SKM-1 treated with dmso at 0.1 percent for 144 hours (cell line): Measurements from ENCODE around the gene TSPAN14.
A peak's percentile ranks its signal among the peaks of the same experiment; 100 is the strongest.
"Not testable (repeated sequence)": the region's sequence is repeated elsewhere in the genome, so short reads cannot be mapped to it uniquely, and the experiment has no call there.

Source experiments
- DNase-seq: peaks from one replicate; lab custom pipeline; 2025; ENCODE audit not compliant: unreplicated experiment; lab: John Stamatoyannopoulos, UW

The TSPAN14 gene

DNA sequence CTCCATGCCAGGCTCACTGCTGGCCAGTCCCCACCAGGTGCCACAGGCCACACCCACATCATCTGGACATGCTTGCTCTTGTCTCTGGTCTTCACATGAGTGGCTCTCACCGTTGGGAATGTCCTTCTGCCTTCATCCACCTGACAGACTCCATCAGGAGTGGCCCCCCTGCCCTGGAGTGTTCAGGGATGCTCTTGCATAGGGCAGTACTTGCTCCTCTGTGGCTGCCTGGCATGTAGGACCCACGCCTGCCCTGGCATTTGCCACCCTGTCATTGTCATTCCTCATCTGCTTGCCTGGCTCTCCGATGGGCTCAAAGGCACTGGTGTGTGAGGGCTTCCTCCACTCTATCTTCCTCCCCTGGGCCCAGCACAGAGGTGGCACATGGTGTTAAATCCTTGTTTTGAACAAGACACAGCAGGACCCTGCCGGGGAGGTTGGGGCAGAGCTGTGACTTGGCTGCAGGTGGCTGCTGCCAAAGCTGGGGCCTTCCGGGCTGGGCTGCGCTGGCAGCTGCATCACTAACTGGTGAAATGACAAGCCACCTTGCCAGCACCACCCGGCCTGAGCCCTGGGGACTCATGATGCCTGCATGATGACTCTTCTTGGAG is 85.4 kb downstream of the TSPAN14 start:
- DNase-seq = no peak

GRCh38 chr10:80540136-80540535 is 86.0 kb downstream of the TSPAN14 start:
- DNase-seq = no peak

GRCh38 chr10:80540618-80540980 is 86.5 kb downstream of the TSPAN14 start:
- no peak for DNase-seq

GRCh38 chr10:80540981-80541750 is 87.1 kb downstream of the TSPAN14 start:
- DNase-seq = no peak

GRCh38 chr10:80542053-80542452 is 87.9 kb downstream of the TSPAN14 start:
- no peak for DNase-seq

GRCh38 chr10:80542652-80543318 is 88.7 kb downstream of the TSPAN14 start:
- DNase-seq = no peak

GRCh38 chr10:80543319-80543672 is 89.2 kb downstream of the TSPAN14 start:
- not testable (repeated sequence) for DNase-seq

GRCh38 chr10:80544316-80544953 is 90.3 kb downstream of the TSPAN14 start:
- no peak for DNase-seq

- DNase-seq = no peak
Observed at GRCh38 chr10:80545258-80545881, 91.3 kb downstream of the TSPAN14 start.

GRCh38 chr10:80552151-80552646 is 98.1 kb downstream of the TSPAN14 start:
- DNase-seq = no peak

DNA sequence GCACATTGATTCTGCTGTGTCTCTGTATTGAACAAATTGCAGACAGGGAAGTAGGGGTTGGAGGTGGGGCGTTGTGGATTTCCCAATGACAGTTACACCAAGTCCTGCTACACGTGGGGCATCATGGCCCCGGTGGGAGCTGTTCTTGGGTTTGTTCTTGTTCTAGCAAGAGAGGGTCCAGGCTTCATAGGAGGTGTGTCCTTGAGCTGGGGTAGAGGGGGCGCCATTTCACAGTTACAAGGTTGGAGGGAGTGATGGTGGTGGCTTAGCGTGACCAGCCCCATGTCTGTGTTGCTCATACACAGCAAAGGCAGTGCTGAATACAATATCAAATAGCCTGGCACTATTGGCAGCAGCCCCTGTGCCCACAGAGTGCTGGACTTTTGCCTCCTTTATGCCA is 99.3 kb downstream of the TSPAN14 start:
- no peak for DNase-seq

DNA sequence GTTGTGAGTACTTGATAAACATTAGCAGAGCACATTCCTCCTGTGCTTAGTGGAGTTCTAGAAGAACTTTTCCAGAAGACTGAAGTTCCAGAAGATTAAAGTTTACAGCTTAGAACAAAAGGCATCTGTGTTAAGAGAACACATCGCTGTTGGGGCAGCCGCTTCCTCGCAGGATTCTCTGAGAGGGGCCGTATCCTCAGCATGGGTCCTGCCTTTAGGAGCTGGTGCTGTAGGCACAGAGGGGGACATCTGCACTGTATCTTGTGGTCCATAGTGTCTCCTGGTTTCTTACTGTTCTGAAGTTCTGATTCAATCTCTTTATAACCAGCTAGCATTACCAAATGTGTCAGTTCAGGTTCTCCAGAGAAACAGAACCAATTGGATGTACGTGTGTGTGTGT is 99.9 kb downstream of the TSPAN14 start:
- no peak for DNase-seq

DNA sequence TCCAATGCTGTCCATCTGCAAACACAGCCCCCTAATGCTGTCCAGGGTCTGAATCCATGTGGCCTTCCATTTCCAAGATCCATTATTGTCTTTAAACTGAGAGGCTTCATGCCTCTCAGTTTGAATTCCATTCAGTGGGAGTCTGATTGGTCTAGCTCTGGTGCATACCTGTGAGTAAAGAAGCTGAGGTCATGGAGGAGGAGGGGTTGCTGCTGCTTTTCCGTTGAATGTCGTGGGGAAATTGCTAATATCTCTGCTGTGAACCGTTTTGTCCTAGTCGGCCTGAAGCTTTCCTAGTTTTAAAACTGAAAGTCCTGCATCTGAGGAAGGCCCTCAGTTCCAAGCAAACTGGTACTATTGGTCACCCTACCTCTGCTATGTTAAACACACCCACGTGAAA is 101.3 kb downstream of the TSPAN14 start:
- DNase-seq = no peak

- DNase-seq = no peak
Observed at GRCh38 chr10:80561950-80562349, 107.8 kb downstream of the TSPAN14 start.

GRCh38 chr10:80567292-80567691 is 113.2 kb downstream of the TSPAN14 start:
- DNase-seq = no peak

- DNase-seq = no peak
Observed at GRCh38 chr10:80569131-80569895, 115.2 kb downstream of the TSPAN14 start.

GRCh38 chr10:80571352-80571751 is 117.2 kb downstream of the TSPAN14 start:
- DNase-seq = no peak

DNA sequence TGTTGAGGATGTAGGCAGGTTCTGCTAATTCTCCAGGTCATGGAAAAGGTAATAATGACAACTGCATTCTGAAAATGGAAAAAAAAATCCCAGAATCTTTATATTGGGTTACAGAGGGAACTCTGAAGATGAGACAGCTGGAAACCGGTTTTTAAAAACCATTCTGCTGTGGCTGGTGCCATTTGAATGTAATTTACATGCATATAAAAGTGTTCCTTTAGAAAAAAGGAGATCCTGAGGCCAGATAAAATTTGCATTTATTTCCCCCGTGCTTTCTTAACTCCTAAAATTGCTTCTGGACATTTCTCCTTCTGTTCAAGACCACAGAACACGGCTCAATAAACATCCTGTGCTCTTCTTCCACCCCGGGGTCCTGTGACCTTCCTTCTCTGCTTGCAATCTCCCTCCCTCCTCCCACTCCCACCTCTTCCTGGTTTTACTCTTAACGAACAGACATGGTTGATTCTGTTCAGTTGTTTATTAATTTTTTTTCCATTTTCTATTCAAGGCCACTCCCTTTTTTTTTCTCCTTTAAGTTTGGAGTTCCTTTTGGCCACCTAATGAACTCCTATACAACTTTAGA is 125.2 kb downstream of the TSPAN14 start:
- DNase-seq = peak; percentile 13

DNA sequence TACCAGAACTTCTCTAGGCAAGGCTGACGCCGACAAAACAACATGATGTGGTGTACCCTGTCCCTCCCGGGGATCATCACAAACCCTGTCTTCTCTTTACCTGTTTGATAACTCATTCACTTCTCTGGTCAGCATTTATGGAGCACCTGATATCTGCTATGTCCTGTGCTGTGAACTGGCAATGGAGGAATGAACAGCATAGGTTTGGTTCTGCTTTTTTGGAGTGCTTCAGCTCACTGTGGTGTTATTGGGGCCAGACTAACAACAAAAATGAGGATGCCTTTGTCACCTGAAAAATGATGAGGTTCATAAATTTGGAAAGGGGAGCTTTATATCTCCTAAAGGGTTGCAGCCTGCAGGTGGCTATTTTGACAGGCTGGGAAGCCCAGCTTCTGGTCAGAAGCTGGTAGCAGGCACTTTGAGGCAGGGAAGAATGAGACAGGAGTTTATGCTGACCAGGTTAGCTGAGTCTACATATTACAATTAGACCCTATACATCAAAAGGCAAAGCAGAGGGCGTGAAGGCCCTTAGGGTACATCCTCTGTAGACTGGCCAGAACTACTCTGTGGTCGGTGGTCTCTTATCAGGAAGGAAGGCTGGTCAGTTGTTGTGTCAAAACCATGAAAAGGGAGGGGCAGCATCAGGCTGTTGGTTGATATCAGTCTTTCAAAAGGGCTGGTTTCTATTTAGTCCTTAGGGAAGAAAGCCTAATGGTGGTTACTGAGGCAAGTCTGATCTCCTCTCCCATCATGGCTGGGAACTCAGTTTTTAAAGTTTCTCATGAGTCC is 125.9 kb downstream of the TSPAN14 start:
- DNase-seq = peak; percentile 40
